NCI-H226 (cell line): Measurements from ENCODE around the gene CHI3L1.

Experiments used
- DNase-seq: peaks from one replicate; pipeline ENCODE4 v3.0.0-alpha.2; 2015

CHI3L1 gene

GRCh38 chr1:203179667-203180005 is 6.9 kb downstream of the CHI3L1 start:
- no peak for DNase-seq

GRCh38 chr1:203178821-203179666 is 7.5 kb downstream of the CHI3L1 start:
- DNase-seq, result no peak

- peak; percentile 17 for DNase-seq
Measured at GRCh38 chr1:203178083-203178482, 8.4 kb downstream of the CHI3L1 start.

GRCh38 chr1:203177470-203178039 is 8.9 kb downstream of the CHI3L1 start:
- DNase-seq, result no peak

GRCh38 chr1:203177036-203177405 is 9.5 kb downstream of the CHI3L1 start:
- no peak for DNase-seq

- DNase-seq, result no peak
Measured at GRCh38 chr1:203176273-203177035, 10.1 kb downstream of the CHI3L1 start.

- DNase-seq, result no peak
Measured at GRCh38 chr1:203175827-203176241, 10.7 kb downstream of the CHI3L1 start.

GRCh38 chr1:203175237-203175826 is 11.2 kb downstream of the CHI3L1 start, which contains the start of gene MYBPH:
MYBPH (minus strand) TSS chr1:203175826; CDS start chr1:203175755, 71 bp downstream.
- DNase-seq, result no peak

- no peak for DNase-seq
Measured at GRCh38 chr1:203174324-203174985, 12.0 kb downstream of the CHI3L1 start.

- DNase-seq, result no peak
Measured at GRCh38 chr1:203173566-203173965, 12.9 kb downstream of the CHI3L1 start.

- DNase-seq, result no peak
Measured at GRCh38 chr1:203173011-203173555, 13.4 kb downstream of the CHI3L1 start.

- peak; percentile 68 for DNase-seq
Measured at GRCh38 chr1:203172184-203173010, 14.1 kb downstream of the CHI3L1 start.

GRCh38 chr1:203171341-203172183 is 14.9 kb downstream of the CHI3L1 start:
- DNase-seq, result no peak

GRCh38 chr1:203170625-203171330 is 15.7 kb downstream of the CHI3L1 start:
- no peak for DNase-seq

- no peak for DNase-seq
Measured at GRCh38 chr1:203169770-203170520, 16.6 kb downstream of the CHI3L1 start.

- DNase-seq, result no peak
Measured at GRCh38 chr1:203168991-203169390, 17.5 kb downstream of the CHI3L1 start.

GRCh38 chr1:203168256-203168786 is 18.2 kb downstream of the CHI3L1 start:
- DNase-seq, result no peak

GRCh38 chr1:203167913-203168200 is 18.6 kb downstream of the CHI3L1 start:
- no peak for DNase-seq
